ENCODE results near the gene CCSER1. TPM values are rescaled to one million over a fixed set of nuclear protein-coding genes. Genes with fewer than 3 reads are reported as not detected.
A peak's percentile ranks its signal among the peaks of the same experiment; 100 is the strongest.

Gene CCSER1
- total RNA-seq, 1 experiment from 2014 or later: 4.1 TPM

GRCh38 chr4:90718931-90719330 lies 591.7 kb downstream of the CCSER1 start:
- no peaks in the 10 kb centered on the region for H3K36me3 ChIP-seq (ENCODE audit: control insufficient read depth, insufficient read depth, low read length)
- DNase-seq: no peak
- no peaks in the 10 kb centered on the region for H3K4me1 Mint-ChIP-seq (ENCODE audit: low read depth, unreplicated experiment)
- no peak overlapping the region for H3K27ac Mint-ChIP-seq (ENCODE audit: unreplicated experiment)
- no peaks in the 10 kb centered on the region for H3K9me3 ChIP-seq
- no peak overlapping the region for H3K4me3 ChIP-seq (ENCODE audit: low read depth, low read length)
- intact Hi-C loops (cut with micrococcal nuclease; ENCODE audit: unreplicated experiment): no loop called here
- H3K27me3 Mint-ChIP-seq (ENCODE audit: insufficient read depth, unreplicated experiment): no peaks in the 10 kb centered on the region
- ChIA-PET CTCF (no interaction called here), POLR2A (no interaction called here)
- no peaks in the 10 kb centered on the region for H3K9me3 Mint-ChIP-seq (ENCODE audit: unreplicated experiment)
- no peaks in the 10 kb centered on the region for H3K36me3 Mint-ChIP-seq (ENCODE audit: insufficient read depth, unreplicated experiment)
- H3K4me1 ChIP-seq: no peaks in the 10 kb centered on the region
- H3K4me3 Mint-ChIP-seq (ENCODE audit: unreplicated experiment): no peak overlapping the region
- BruUV-seq (replicated peaks): no TSS peak
- TF ChIP-seq CTCF (IDR thresholded peaks at IDR 0.05; ENCODE audit: insufficient read depth in 1 of 2, low read depth in 1 of 2, low read length in 1 of 2, severe bottlenecking in 1 of 2, unreplicated experiment in 1 of 2): no peak
- H3K27me3 ChIP-seq (replicated peaks; ENCODE audit: control insufficient read depth, insufficient read depth, low read length): no peaks in the 10 kb centered on the region

GRCh38 chr4:90727938-90728337 lies 600.7 kb downstream of the CCSER1 start:
- H3K36me3 ChIP-seq (ENCODE audit: control insufficient read depth, insufficient read depth, low read length): no peaks in the 10 kb centered on the region
- peak; percentile 60 to 78 for DNase-seq
- intact Hi-C loops (cut with micrococcal nuclease; ENCODE audit: unreplicated experiment): no loop called here
- no peak overlapping the region for H3K4me3 ChIP-seq (ENCODE audit: low read depth, low read length)
- no peaks in the 10 kb centered on the region for H3K36me3 Mint-ChIP-seq (ENCODE audit: insufficient read depth, unreplicated experiment)
- TF ChIP-seq CTCF (IDR thresholded peaks at IDR 0.05; ENCODE audit: insufficient read depth in 1 of 2, low read depth in 1 of 2, low read length in 1 of 2, severe bottlenecking in 1 of 2, unreplicated experiment in 1 of 2): no peak
- peaks cover 23% of the 10 kb centered on the region for H3K4me1 ChIP-seq
- H3K4me3 Mint-ChIP-seq (ENCODE audit: unreplicated experiment): no peak overlapping the region
- H3K27ac Mint-ChIP-seq (ENCODE audit: unreplicated experiment): peak overlapping the region; percentile 88
- H3K27me3 Mint-ChIP-seq (ENCODE audit: insufficient read depth, unreplicated experiment): no peaks in the 10 kb centered on the region
- no peaks in the 10 kb centered on the region for H3K27me3 ChIP-seq (replicated peaks; ENCODE audit: control insufficient read depth, insufficient read depth, low read length)
- H3K9me3 ChIP-seq: peaks cover 4% of the 10 kb centered on the region; the same call in 1 of the 2 replicates
- ChIA-PET CTCF (no interaction called here), POLR2A (no interaction called here)
- no TSS peak for BruUV-seq (replicated peaks)
- H3K9me3 Mint-ChIP-seq (ENCODE audit: unreplicated experiment): peaks cover 19% of the 10 kb centered on the region
- H3K4me1 Mint-ChIP-seq (ENCODE audit: low read depth, unreplicated experiment): peaks cover 16% of the 10 kb centered on the region

- H3K4me3 ChIP-seq (ENCODE audit: low read depth, low read length): no peak overlapping the region
- intact Hi-C loops (cut with micrococcal nuclease; ENCODE audit: unreplicated experiment): no loop called here
- BruUV-seq (replicated peaks): no TSS peak
Measured at GRCh38 chr4:90730752-90731151, 603.6 kb downstream of the CCSER1 start.

More at GRCh38 chr4:90730752-90731151, 603.6 kb downstream of the CCSER1 start:
- Mint-ChIP-seq H3K9me3 (ENCODE audit: unreplicated experiment) (peaks cover 19% of the 10 kb centered on the region), H3K4me3 (ENCODE audit: unreplicated experiment) (no peak overlapping the region), H3K36me3 (ENCODE audit: insufficient read depth, unreplicated experiment) (no peaks in the 10 kb centered on the region), H3K4me1 (ENCODE audit: low read depth, unreplicated experiment) (peaks cover 16% of the 10 kb centered on the region), H3K27me3 (ENCODE audit: insufficient read depth, unreplicated experiment) (no peaks in the 10 kb centered on the region), H3K27ac (ENCODE audit: unreplicated experiment) (no peak overlapping the region)
- no peak for TF ChIP-seq CTCF (IDR thresholded peaks at IDR 0.05; ENCODE audit: insufficient read depth in 1 of 2, low read depth in 1 of 2, low read length in 1 of 2, severe bottlenecking in 1 of 2, unreplicated experiment in 1 of 2)
- Histone ChIP-seq H3K9me3 (peaks cover 4% of the 10 kb centered on the region; the same call in 1 of the 2 replicates), H3K27me3 (replicated peaks; ENCODE audit: control insufficient read depth, insufficient read depth, low read length) (no peaks in the 10 kb centered on the region), H3K4me1 (peaks cover 23% of the 10 kb centered on the region), H3K36me3 (ENCODE audit: control insufficient read depth, insufficient read depth, low read length) (no peaks in the 10 kb centered on the region)
- ChIA-PET CTCF (no interaction called here), POLR2A (no interaction called here)
- DNase-seq: no peak

All from Caco-2 (cell line).